GM12892 (cell line): ENCODE results near the gene SUCLG1.

Experiments
- DNase-seq: peaks from one replicate; pipeline ENCODE4 v3.0.0; 2011; ENCODE audit not compliant: insufficient read length
- FAIRE-seq: peaks from 2 replicates; lab custom pipeline; 2011; peaks lifted over from hg19 to GRCh38; lab: Jason Lieb, UNC
- POLR2A ChIP-seq: IDR thresholded peaks from 2 replicates; pipeline ENCODE4 v1.6.1; 2011; ENCODE audit warnings: low read depth, low read length, control low read depth
- POLR2AphosphoS5 ChIP-seq: IDR thresholded peaks from 2 replicates; pipeline ENCODE4 v1.6.1; 2011; ENCODE audit warnings: low read depth, low read length, control low read depth
- TAF1 ChIP-seq: IDR thresholded peaks from 2 replicates; pipeline ENCODE4 v1.6.1; 2011; ENCODE audit warnings: low read depth, mild to moderate bottlenecking, control low read depth, low read length, borderline replicate concordance

Gene SUCLG1

GRCh38 chr2:84395820-84396219 is 63.3 kb downstream of the SUCLG1 start:
- FAIRE-seq (no peak), DNase-seq (no peak)
- TF ChIP-seq TAF1 (no peak), POLR2AphosphoS5 (no peak), POLR2A (no peak)

DNA sequence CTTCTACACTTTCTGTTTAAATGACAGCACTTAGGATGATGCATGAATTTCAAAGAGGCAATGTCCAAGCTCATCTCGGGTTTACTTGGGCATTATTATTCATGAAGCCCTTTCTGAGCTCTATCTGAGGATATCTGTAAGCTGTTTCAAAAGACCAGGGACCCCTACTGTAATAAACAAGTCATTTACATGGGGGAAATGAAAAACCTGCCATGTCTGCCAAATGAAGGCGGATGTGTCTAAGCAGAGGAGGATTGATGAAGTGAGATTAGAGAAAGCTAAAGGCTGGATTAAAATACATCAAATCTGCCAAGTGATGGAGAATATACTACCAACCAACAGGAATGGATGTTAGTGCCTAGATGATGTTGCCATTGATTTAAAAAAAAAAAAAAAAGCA is 64.5 kb downstream of the SUCLG1 start:
- FAIRE-seq = no peak
- TF ChIP-seq POLR2AphosphoS5 (no peak), TAF1 (no peak), POLR2A (no peak)

DNA sequence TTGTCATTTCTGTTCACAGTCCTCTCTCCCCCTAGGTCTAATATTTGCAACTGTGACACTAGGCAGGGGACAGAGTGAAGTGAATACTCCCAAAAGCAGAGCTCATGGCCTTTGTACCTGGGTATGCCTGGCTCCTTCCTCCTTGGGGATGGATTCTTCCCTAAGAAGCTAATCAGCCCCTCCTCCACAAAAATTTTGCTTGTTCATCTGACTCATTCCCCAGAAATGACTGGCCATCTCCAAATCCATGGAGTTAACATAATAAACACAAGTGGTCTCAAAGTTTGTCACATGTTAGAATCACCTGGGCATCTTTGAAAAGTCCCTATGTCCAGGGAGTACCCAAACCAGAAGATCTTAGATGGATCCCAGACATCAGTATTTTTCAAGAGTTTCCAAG is 65.3 kb downstream of the SUCLG1 start:
- DNase-seq = no peak
- FAIRE-seq = no peak
- TF ChIP-seq TAF1 (no peak), POLR2A (no peak), POLR2AphosphoS5 (no peak)

More for the DNA sequence above, 64.5 kb downstream of the SUCLG1 start:
- DNase-seq = no peak

GRCh38 chr2:84389794-84390193 is 69.3 kb downstream of the SUCLG1 start:
- DNase-seq (no peak), FAIRE-seq (no peak)
- TF ChIP-seq POLR2AphosphoS5 (no peak), POLR2A (no peak), TAF1 (no peak)

GRCh38 chr2:84388921-84389490 is 70.1 kb downstream of the SUCLG1 start:
- DNase-seq (no peak), FAIRE-seq (no peak)
- TF ChIP-seq TAF1 (no peak), POLR2A (no peak), POLR2AphosphoS5 (no peak)

- no peak for FAIRE-seq
Measured at GRCh38 chr2:84388133-84388532, 70.9 kb downstream of the SUCLG1 start.

GRCh38 chr2:84386336-84387040 is 72.6 kb downstream of the SUCLG1 start:
- TF ChIP-seq POLR2AphosphoS5 (no peak), POLR2A (no peak)
- no peak for FAIRE-seq

More at GRCh38 chr2:84388133-84388532, 70.9 kb downstream of the SUCLG1 start:
- no peak for TF ChIP-seq POLR2A
- no peak for TF ChIP-seq POLR2AphosphoS5
- no peak for TF ChIP-seq TAF1
- DNase-seq = no peak

DNA sequence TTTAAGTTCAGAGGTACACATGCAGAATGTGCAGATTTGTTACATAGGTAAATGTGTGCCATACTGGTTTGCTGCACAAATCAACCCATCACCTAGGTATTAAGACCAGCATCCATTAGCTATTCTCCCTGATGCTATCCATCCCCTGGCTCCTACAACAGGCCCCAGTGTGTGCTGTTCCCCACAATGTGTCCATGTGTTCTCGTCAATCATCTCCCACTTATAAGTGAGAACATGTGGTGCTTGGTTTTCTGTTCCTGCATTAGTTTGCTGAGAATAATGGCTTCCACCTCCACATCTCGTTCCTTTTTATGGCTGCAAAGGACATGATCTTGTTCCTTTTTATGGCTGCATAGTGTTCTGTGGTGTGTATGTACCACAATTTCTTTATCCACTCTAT is 75.8 kb downstream of the SUCLG1 start:
- FAIRE-seq = no peak
- TF ChIP-seq TAF1 (no peak), POLR2AphosphoS5 (no peak), POLR2A (no peak)
- DNase-seq = no peak

More at GRCh38 chr2:84386336-84387040, 72.6 kb downstream of the SUCLG1 start:
- DNase-seq = no peak

- DNase-seq = no peak
- no peak for FAIRE-seq
- TF ChIP-seq POLR2A (no peak), TAF1 (no peak), POLR2AphosphoS5 (no peak)
Measured at GRCh38 chr2:84380875-84381274, 78.2 kb downstream of the SUCLG1 start.

DNA sequence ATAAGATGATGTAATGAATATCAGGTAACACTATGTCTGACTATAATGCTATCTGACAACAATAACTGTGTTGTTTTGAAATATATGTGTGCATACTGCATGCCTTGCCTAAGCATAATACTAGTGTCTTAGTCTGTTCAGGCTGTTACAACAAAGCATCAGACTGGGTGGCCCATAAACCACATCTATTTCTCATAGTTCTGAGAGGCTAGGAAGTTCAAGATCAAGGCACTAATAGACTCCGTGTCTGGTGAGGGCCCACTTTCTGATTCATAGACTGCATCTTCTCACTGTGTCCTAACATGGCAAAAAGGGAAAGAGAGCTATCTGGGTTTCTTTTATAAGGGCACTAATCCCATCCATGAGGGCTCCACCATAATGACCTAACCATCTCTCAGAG is 80.1 kb downstream of the SUCLG1 start:
- FAIRE-seq (no peak), DNase-seq (no peak)
- TF ChIP-seq POLR2A (no peak), TAF1 (no peak), POLR2AphosphoS5 (no peak)

DNA sequence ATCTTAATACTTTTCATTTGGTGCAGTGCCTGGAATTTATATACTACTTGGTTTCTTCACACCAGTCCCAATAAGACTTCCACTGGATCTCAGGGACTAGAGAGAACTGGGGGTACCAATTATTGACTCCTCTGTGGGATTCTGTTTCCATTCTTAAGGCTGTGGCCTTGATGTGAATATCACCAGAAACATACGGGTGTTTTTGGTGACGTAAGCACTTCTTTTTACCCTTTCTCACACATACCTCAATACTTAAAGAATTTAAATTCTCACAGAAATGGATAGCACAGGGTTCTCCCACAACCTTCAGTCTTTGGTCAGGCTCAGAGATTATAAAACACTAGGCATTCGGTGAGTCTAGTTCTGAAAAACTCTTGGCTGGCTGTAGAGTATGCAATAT is 84.1 kb downstream of the SUCLG1 start:
- FAIRE-seq (no peak), DNase-seq (no peak)
- TF ChIP-seq POLR2AphosphoS5 (no peak), POLR2A (no peak), TAF1 (no peak)

DNA sequence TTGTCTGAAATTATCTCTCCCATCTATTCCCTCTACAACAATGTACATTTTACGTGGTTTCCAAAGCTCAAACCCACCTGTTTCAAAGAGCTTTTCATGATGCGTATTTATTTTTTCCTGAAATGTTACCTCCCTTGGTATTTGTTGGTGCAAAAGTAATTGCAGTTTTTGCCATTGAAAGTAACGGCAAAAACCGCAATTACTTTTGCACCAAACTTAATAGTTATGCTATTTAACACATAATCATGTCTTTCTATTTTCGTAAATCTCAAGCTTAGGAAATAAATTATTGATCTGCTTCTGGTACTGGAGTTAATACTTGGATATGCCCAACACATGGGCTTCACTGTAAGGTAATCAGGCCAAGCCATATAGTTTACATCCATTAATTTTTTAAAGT is 85.2 kb downstream of the SUCLG1 start:
- FAIRE-seq (no peak), DNase-seq (no peak)
- TF ChIP-seq POLR2A = no peak
